ENCODE data around the gene AMZ1. TPM values are rescaled to one million over a fixed set of nuclear protein-coding genes. Genes with fewer than 3 reads are reported as not detected.
"Not testable (repeated sequence)": the region's sequence is repeated elsewhere in the genome, so short reads cannot be mapped to it uniquely, and the experiment has no call there.

Gene AMZ1
- total RNA-seq, 2 donors from 2014 or later, result 0.66 to 1.6 TPM

GRCh38 chr7:2668401-2668800 lies 19.6 kb upstream of the AMZ1 start:
- H3K9me3 ChIP-seq (ENCODE audit: control insufficient read depth, low read length), result no peaks in the 10 kb centered on the region
- H3K27ac ChIP-seq (ENCODE audit: low read depth, low read length), result no peak overlapping the region
- no peaks in the 10 kb centered on the region for H3K27me3 ChIP-seq (ENCODE audit: control insufficient read depth, insufficient read depth, low read length, poor library complexity, severe bottlenecking)
- DNase-seq, result no peak
- H3K9ac ChIP-seq (ENCODE audit: extremely low read depth, low read length, poor library complexity, severe bottlenecking), result no peak overlapping the region
- TF ChIP-seq, protein P1, sequence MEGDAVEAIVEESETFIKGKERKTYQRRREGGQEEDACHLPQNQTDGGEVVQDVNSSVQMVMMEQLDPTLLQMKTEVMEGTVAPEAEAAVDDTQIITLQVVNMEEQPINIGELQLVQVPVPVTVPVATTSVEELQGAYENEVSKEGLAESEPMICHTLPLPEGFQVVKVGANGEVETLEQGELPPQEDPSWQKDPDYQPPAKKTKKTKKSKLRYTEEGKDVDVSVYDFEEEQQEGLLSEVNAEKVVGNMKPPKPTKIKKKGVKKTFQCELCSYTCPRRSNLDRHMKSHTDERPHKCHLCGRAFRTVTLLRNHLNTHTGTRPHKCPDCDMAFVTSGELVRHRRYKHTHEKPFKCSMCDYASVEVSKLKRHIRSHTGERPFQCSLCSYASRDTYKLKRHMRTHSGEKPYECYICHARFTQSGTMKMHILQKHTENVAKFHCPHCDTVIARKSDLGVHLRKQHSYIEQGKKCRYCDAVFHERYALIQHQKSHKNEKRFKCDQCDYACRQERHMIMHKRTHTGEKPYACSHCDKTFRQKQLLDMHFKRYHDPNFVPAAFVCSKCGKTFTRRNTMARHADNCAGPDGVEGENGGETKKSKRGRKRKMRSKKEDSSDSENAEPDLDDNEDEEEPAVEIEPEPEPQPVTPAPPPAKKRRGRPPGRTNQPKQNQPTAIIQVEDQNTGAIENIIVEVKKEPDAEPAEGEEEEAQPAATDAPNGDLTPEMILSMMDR (conservative IDR thresholded peaks at IDR 0.05), result no peak
- H3K4me3 Mint-ChIP-seq, result no peak overlapping the region
- H3K4me3 ChIP-seq (ENCODE audit: low read length), result no peak overlapping the region
- peaks cover 22% of the 10 kb centered on the region for H3K27me3 Mint-ChIP-seq (ENCODE audit: insufficient read depth)
- H3K4me1 ChIP-seq (ENCODE audit: control insufficient read depth, insufficient read depth, low read length), result no peaks in the 10 kb centered on the region
- no peaks in the 10 kb centered on the region for H3K9me3 Mint-ChIP-seq
- H3K36me3 Mint-ChIP-seq (ENCODE audit: low read depth), result no peaks in the 10 kb centered on the region
- 85 to 87% methylated on average over 5 to 6 of the region's 6 CpGs for WGBS, 2 experiments (ENCODE audit: insufficient coverage in 1 of 2, insufficient read length in 1 of 2)
- H3K4me1 Mint-ChIP-seq, result no peaks in the 10 kb centered on the region
- H3K27ac Mint-ChIP-seq, result no peak overlapping the region
- no peaks in the 10 kb centered on the region for H3K36me3 ChIP-seq (ENCODE audit: control insufficient read depth, insufficient read depth, low read length)

- no peaks in the 10 kb centered on the region for H3K9me3 ChIP-seq (ENCODE audit: control insufficient read depth, low read length)
- H3K9ac ChIP-seq (ENCODE audit: extremely low read depth, low read length, poor library complexity, severe bottlenecking), result no peak overlapping the region
- no peaks in the 10 kb centered on the region for H3K27me3 ChIP-seq (ENCODE audit: control insufficient read depth, insufficient read depth, low read length, poor library complexity, severe bottlenecking)
- H3K4me1 ChIP-seq (ENCODE audit: control insufficient read depth, insufficient read depth, low read length), result no peaks in the 10 kb centered on the region
- H3K4me3 ChIP-seq (ENCODE audit: low read length), result no peak overlapping the region
- no peak overlapping the region for H3K27ac Mint-ChIP-seq
- DNase-seq, result no peak
- peaks cover 24% of the 10 kb centered on the region for H3K27me3 Mint-ChIP-seq (ENCODE audit: insufficient read depth)
- H3K36me3 Mint-ChIP-seq (ENCODE audit: low read depth), result no peaks in the 10 kb centered on the region
- H3K36me3 ChIP-seq (ENCODE audit: control insufficient read depth, insufficient read depth, low read length), result no peaks in the 10 kb centered on the region
- peaks cover 6% of the 10 kb centered on the region for H3K9me3 Mint-ChIP-seq
- 88 to 91% methylated on average over 11 to 13 of the region's 13 CpGs for WGBS, 2 experiments (ENCODE audit: insufficient coverage in 1 of 2, insufficient read length in 1 of 2)
- TF ChIP-seq, protein P1 (conservative IDR thresholded peaks at IDR 0.05), result no peak
- no peak overlapping the region for H3K27ac ChIP-seq (ENCODE audit: low read depth, low read length)
- H3K4me1 Mint-ChIP-seq, result no peaks in the 10 kb centered on the region
- H3K4me3 Mint-ChIP-seq, result no peak overlapping the region
Observed at GRCh38 chr7:2670171-2670570, 17.8 kb upstream of the AMZ1 start.

DNA sequence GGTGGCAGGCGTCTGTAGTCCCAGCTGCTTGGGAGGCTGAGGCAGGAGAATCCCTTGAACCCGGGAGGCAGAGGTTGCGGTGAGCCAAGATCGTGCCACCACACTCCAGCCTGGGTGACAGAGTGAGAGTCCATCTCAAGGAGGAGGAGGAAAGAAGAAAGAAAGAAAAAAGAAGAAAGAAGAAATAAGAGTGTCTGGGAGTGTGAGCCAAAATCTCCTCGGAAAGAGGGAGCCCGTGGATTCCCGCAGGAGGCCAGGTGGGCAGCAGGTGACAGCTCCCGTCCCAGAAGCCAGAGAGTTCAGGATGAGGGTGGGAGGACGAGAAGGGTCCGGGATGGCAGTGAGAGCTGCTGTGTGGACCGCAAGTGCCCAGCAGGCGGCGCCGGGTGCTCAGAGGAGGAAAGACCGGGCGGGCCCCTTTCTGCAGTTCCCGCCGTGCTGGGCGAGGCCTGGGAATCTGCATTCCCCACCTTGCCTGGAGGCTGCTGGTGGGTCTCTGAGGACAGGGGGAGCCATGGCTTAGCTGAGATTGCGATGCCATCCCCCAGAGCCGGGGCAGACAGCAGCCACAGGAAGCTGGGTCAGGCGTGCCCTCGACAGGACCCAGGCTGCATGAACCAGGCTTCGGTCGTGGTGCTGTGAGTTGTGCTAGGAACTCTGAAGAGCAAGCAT lies 17.1 kb upstream of the AMZ1 start:
- Histone ChIP-seq H3K36me3 (ENCODE audit: control insufficient read depth, insufficient read depth, low read length) (no peaks in the 10 kb centered on the region), H3K9me3 (ENCODE audit: control insufficient read depth, low read length) (no peaks in the 10 kb centered on the region), H3K4me3 (ENCODE audit: low read length) (no peak overlapping the region), H3K27me3 (ENCODE audit: control insufficient read depth, insufficient read depth, low read length, poor library complexity, severe bottlenecking) (no peaks in the 10 kb centered on the region), H3K9ac (ENCODE audit: extremely low read depth, low read length, poor library complexity, severe bottlenecking) (no peak overlapping the region), H3K4me1 (ENCODE audit: control insufficient read depth, insufficient read depth, low read length) (no peaks in the 10 kb centered on the region), H3K27ac (ENCODE audit: low read depth, low read length) (no peak overlapping the region)
- Mint-ChIP-seq H3K27me3 (ENCODE audit: insufficient read depth) (peaks cover 24% of the 10 kb centered on the region), H3K4me1 (no peaks in the 10 kb centered on the region), H3K27ac (no peak overlapping the region), H3K9me3 (peaks cover 6% of the 10 kb centered on the region), H3K4me3 (no peak overlapping the region), H3K36me3 (ENCODE audit: low read depth) (no peaks in the 10 kb centered on the region)
- DNase-seq, result peak; percentile 95
- WGBS, 2 experiments (ENCODE audit: insufficient coverage in 1 of 2, insufficient read length in 1 of 2), result 35 to 43% methylated on average over 13 to 25 of the region's 25 CpGs
- TF ChIP-seq, protein P1 (conservative IDR thresholded peaks at IDR 0.05), result peak; percentile 94

GRCh38 chr7:2673214-2673613 lies 14.8 kb upstream of the AMZ1 start:
- H3K9me3 ChIP-seq (ENCODE audit: control insufficient read depth, low read length), result not testable (repeated sequence)

More at GRCh38 chr7:2673214-2673613, 14.8 kb upstream of the AMZ1 start:
- not testable (repeated sequence) for H3K27me3 ChIP-seq (ENCODE audit: control insufficient read depth, insufficient read depth, low read length, poor library complexity, severe bottlenecking); H3K27ac ChIP-seq (ENCODE audit: low read depth, low read length); H3K27ac Mint-ChIP-seq; H3K36me3 Mint-ChIP-seq (ENCODE audit: low read depth); H3K36me3 ChIP-seq (ENCODE audit: control insufficient read depth, insufficient read depth, low read length); H3K4me1 ChIP-seq (ENCODE audit: control insufficient read depth, insufficient read depth, low read length); H3K9ac ChIP-seq (ENCODE audit: extremely low read depth, low read length, poor library complexity, severe bottlenecking); H3K9me3 Mint-ChIP-seq; H3K4me3 ChIP-seq (ENCODE audit: low read length); H3K4me3 Mint-ChIP-seq; DNase-seq; H3K4me1 Mint-ChIP-seq
- peaks cover 12% of the 10 kb centered on the region for H3K27me3 Mint-ChIP-seq (ENCODE audit: insufficient read depth)
- WGBS, 2 experiments (ENCODE audit: insufficient coverage in 1 of 2, insufficient read length in 1 of 2), result 83 to 100% methylated on average over 1 to 3 of the region's 6 CpGs

Measured in endodermal cell (in vitro differentiated cells).